Tibial artery (tissue), 4 donors: ENCODE results near the gene CORO1C.
"Not testable (repeated sequence)": the region's sequence is repeated elsewhere in the genome, so short reads cannot be mapped to it uniquely, and the experiment has no call there.

Source experiments
- DNase-seq, 2 donors: peaks; one replicate each; pipeline ENCODE4 v3.0.0-alpha.2; 2019
- H3K27ac ChIP-seq, 2 donors: fragments of 200-600 bp; sonication (generic) in 1 of 2; 1 replicate in 1 of 2; 2 replicates in 1 of 2; pipeline ENCODE4 v1.5.1; 2018 to 2019; ENCODE audit warnings: mild to moderate bottlenecking in 1 of 2
- H3K27me3 ChIP-seq, 2 donors: fragments of 200-600 bp; sonication (generic) in 1 of 2; one replicate each; pipeline versions ENCODE4 v1.5.1 to v1.6.0; 2016 to 2019
- H3K36me3 ChIP-seq, 3 donors: fragments of 200-600 bp; sonication (generic) in 2 of 3; one replicate each; pipeline ENCODE4 v1.5.1; 2016 to 2019; ENCODE audit warnings: mild to moderate bottlenecking in 2 of 3
- H3K4me1 ChIP-seq, 4 donors: fragments of 200-600 bp; sonication (generic) in 2 of 4; 1 replicate in 3 of 4; 2 replicates in 1 of 4; pipeline ENCODE4 v1.5.1; 2016 to 2019
- H3K4me3 ChIP-seq, 2 donors: fragments of 200-600 bp; sonication (generic) in 1 of 2; 1 replicate in 1 of 2; 2 replicates in 1 of 2; pipeline ENCODE4 v1.5.1; 2018 to 2019; ENCODE audit warnings: mild to moderate bottlenecking in 2 of 2
- H3K9me3 ChIP-seq, 3 donors: fragments of 200-600 bp; sonication (generic) in 1 of 3; one replicate each; pipeline ENCODE4 v1.5.1; 2016 to 2019
- CTCF ChIP-seq, 2 experiments: fragments of 200-600 bp in 1 of 2; fragments of 450-650 bp in 1 of 2; IDR thresholded peaks; one replicate each; pipeline ENCODE4 v1.5.1; 2017 to 2019; ENCODE audit warnings: antibody characterized with exemption in 2 of 2, mild to moderate bottlenecking in 1 of 2, moderate library complexity in 1 of 2
- intact Hi-C: fragments of 100-400 bp; cut with DNase I; formaldehyde crosslinking; loops from one replicate; pipeline ENCODE4 v1.15.0; 2023; ENCODE audit warnings: low total_unique reads

The CORO1C gene

GRCh38 chr12:108619369-108620160 is 111.8 kb downstream of the CORO1C start:
- Histone ChIP-seq H3K9me3 (no peaks in the 10 kb centered on the region), H3K4me3 (no peak overlapping the region), H3K27me3 (no peaks in the 10 kb centered on the region), H3K4me1 (peaks cover 0 to 7% (median 3%) of the 10 kb centered on the region in 4 donors), H3K27ac (no peak overlapping the region), H3K36me3 (no peaks in the 10 kb centered on the region)
- intact Hi-C loops = loop anchor here (5.0 to 10.0 kb wide), 2 partner anchors 52 to 335 kb away; no protein-coding TSS in a partner anchor
- TF ChIP-seq CTCF (IDR thresholded peaks at IDR 0.05) = no peak
- DNase-seq = no peak

DNA sequence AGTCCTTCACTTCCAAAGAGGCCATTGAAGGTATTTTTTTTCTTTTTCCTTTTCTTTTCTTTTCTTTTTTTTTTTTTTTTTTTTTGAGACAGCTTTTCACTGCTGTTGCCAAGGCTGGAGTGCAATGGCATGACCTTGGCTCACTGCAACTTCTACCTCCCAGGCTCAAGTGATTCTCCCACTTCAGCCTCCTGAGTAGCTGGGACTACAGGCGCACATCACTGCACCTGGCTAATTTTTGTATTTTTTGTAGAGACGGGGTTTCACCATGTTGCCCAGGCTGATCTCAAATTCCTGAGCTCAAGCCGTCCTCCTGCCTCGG is 112.4 kb downstream of the CORO1C start:
- intact Hi-C loops = loop anchor here (5.0 to 10.0 kb wide), 2 partner anchors 52 to 336 kb away; no protein-coding TSS in a partner anchor
- H3K27ac ChIP-seq, H3K36me3 ChIP-seq, H3K27me3 ChIP-seq, H3K4me1 ChIP-seq, H3K9me3 ChIP-seq, DNase-seq, H3K4me3 ChIP-seq: not testable (repeated sequence)

DNA sequence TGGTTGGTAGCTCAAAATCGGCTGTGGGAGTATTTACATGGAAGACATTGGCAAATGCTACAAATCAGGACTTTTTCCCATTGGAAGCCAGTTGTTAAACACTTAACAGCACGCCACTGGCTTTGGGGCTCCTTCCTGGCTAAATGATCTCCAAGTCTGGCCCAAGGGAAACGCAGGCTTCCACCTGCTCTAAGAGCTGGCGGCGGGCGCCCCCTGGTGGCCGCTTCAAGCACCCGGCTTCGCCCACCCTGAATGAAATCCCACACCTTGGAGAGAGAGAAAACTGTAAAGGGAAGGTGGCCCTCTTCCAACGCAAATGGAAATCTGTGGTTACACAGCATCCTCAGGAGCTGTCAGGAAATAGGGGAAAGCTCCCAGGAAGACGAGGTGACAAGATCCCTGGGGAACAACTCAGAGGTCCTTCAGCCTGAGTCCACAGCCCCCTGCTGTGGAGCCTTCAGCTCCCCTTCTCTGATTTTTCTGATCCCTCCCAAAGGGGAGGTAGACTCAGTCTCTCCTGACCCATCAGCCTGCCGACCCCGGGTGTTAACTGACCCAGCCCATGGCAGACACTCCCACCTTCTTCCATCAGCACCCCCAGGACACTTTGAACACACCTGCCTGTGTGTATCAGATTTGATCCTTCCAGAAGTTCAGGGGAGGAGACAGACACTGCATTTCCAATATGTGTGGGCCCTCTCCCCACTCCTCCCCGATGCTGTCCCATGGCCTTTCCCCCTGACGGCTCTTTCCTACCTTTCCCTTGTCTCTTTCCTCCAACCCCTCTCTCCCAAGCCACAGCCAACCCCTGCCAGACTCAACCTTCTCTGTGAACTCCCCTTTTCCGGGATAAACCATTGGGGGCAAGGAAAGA is 113.0 kb downstream of the CORO1C start:
- peak; percentile 90 to 96 for TF ChIP-seq CTCF (IDR thresholded peaks at IDR 0.05)
- Histone ChIP-seq H3K4me1 (peaks cover 0 to 7% (median 3%) of the 10 kb centered on the region in 4 donors), H3K36me3 (no peaks in the 10 kb centered on the region), H3K9me3 (no peaks in the 10 kb centered on the region), H3K27ac (no peak overlapping the region), H3K27me3 (no peaks in the 10 kb centered on the region), H3K4me3 (no peak overlapping the region)
- peak; percentile 75 to 82 for DNase-seq
- intact Hi-C loops = loop anchor here (5.0 to 10.0 kb wide), 2 partner anchors 51 to 336 kb away; no protein-coding TSS in a partner anchor

GRCh38 chr12:108616941-108617858 is 114.1 kb downstream of the CORO1C start:
- Histone ChIP-seq H3K36me3 (no peaks in the 10 kb centered on the region), H3K9me3 (no peaks in the 10 kb centered on the region), H3K27ac (no peak overlapping the region), H3K4me1 (peaks cover 0 to 7% (median 3%) of the 10 kb centered on the region in 4 donors), H3K27me3 (no peaks in the 10 kb centered on the region), H3K4me3 (no peak overlapping the region)
- intact Hi-C loops = loop anchor here (5.0 to 10.0 kb wide), 2 partner anchors 50 to 338 kb away; no protein-coding TSS in a partner anchor
- no peak for TF ChIP-seq CTCF (IDR thresholded peaks at IDR 0.05)
- DNase-seq = peak in 1 of 2 donors; percentile 41

DNA sequence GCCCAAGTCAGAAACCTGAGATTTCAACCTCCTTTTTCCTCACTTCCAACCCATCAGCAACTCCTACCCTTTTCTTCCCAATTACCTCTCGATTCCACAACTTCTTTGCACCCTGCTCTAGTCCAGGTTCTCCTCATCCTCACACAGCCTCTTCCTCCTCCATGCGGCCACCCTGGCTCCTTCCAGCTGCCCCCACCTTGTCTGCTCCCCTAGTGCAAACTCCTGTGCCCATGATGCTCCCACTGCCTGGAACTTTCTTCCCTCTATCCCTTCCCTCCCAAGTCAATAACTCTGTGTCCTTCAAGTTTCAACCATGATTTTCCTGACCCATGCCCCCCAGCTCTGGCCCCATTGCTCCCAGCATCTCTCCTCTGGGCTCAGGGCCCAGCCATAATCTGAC is 115.0 kb downstream of the CORO1C start:
- TF ChIP-seq CTCF (IDR thresholded peaks at IDR 0.05) = no peak
- Histone ChIP-seq H3K27ac (no peak overlapping the region), H3K27me3 (no peaks in the 10 kb centered on the region), H3K4me1 (peaks cover 0 to 7% (median 3%) of the 10 kb centered on the region in 4 donors), H3K9me3 (no peaks in the 10 kb centered on the region), H3K36me3 (no peaks in the 10 kb centered on the region), H3K4me3 (no peak overlapping the region)
- DNase-seq = no peak
- intact Hi-C loops = loop anchor here (5.0 to 10.0 kb wide), 2 partner anchors 49 to 338 kb away; no protein-coding TSS in a partner anchor
